Spleen (tissue), 11 donors: ENCODE data around the gene RAB33A. TPM values are rescaled to one million over a fixed set of nuclear protein-coding genes. Genes with fewer than 3 reads are reported as not detected.
A peak's percentile ranks its signal among the peaks of the same experiment; 100 is the strongest.

ENCODE experiments used
- DNase-seq: peaks from one replicate; pipeline ENCODE4 v3.0.0-alpha.2; 2020
- H3K27ac ChIP-seq, 8 donors: fragments of 200-600 bp; sonication (generic) in 7 of 8; 1 replicate in 4 of 8; 2 replicates in 4 of 8; pipeline versions ENCODE4 v1.5.0 to v1.8.0; 2016 to 2021; ENCODE audit warnings: inconsistent platforms in 4 of 8, mild to moderate bottlenecking in 4 of 8, moderate library complexity in 1 of 8
- H3K27me3 ChIP-seq, 7 donors: fragments of 200-600 bp; sonication (generic) in 6 of 7; replicated peaks in 1 of 7; 1 replicate in 4 of 7; 2 replicates in 3 of 7; pipeline versions ENCODE4 v1.5.0 to v1.8.0; 2016 to 2021; ENCODE audit warnings: inconsistent platforms in 3 of 7, mild to moderate bottlenecking in 1 of 7
- H3K36me3 ChIP-seq, 6 donors: fragments of 200-600 bp; sonication (generic) in 5 of 6; 1 replicate in 4 of 6; 2 replicates in 2 of 6; pipeline versions ENCODE4 v1.5.0 to v1.8.0; 2016 to 2021; ENCODE audit warnings: inconsistent platforms in 2 of 6
- H3K4me1 ChIP-seq, 6 donors: fragments of 200-600 bp; sonication (generic) in 5 of 6; 1 replicate in 3 of 6; 2 replicates in 3 of 6; pipeline versions ENCODE4 v1.5.0 to v1.8.0; 2016 to 2021; ENCODE audit warnings: inconsistent platforms in 3 of 6
- H3K4me3 ChIP-seq, 8 donors: fragments of 200-600 bp; sonication (generic) in 7 of 8; 1 replicate in 4 of 8; 2 replicates in 4 of 8; pipeline versions ENCODE4 v1.5.0 to v1.8.0; 2016 to 2021; ENCODE audit warnings: inconsistent platforms in 4 of 8, mild to moderate bottlenecking in 4 of 8, moderate library complexity in 2 of 8
- H3K9me3 ChIP-seq, 8 donors: fragments of 200-600 bp; sonication (generic) in 7 of 8; 1 replicate in 4 of 8; 2 replicates in 4 of 8; pipeline versions ENCODE4 v1.5.0 to v1.8.0; 2016 to 2021; ENCODE audit warnings: inconsistent platforms in 4 of 8
- CTCF ChIP-seq, 11 experiments: fragments of 200-600 bp in 7 of 11; fragments of 450-650 bp in 4 of 11; sonication (generic) in 4 of 11; IDR thresholded peaks in 8 of 11; conservative IDR thresholded peaks in 3 of 11; 1 replicate in 7 of 11; 2 replicates in 4 of 11; pipeline versions ENCODE4 v1.4.0 to v1.8.0; 2016 to 2021; ENCODE audit warnings: antibody characterized with exemption in 11 of 11, inconsistent platforms in 4 of 11, mild to moderate bottlenecking in 1 of 11
- POLR2A ChIP-seq, 3 donors: fragments of 450-650 bp; IDR thresholded peaks; one replicate each; pipeline ENCODE4 v1.5.1; 2017; ENCODE audit warnings: antibody characterized with exemption in 3 of 3, mild to moderate bottlenecking in 1 of 3
- POLR2AphosphoS5 ChIP-seq, 3 donors: sonication (generic); formaldehyde crosslinking; IDR thresholded peaks; one replicate each; pipeline ENCODE4 v1.5.1; 2017; ENCODE audit warnings: antibody characterized with exemption in 3 of 3
- WGBS, 5 donors: extraction: QIAGEN DNeasy Blood & Tissue Kit in 3 of 5; methylation state at CpG; one replicate each; pipeline versions ENCODE4 v1.1.5 to v1.1.7; 2013 to 2018; 5-methylcytosine and 5-hydroxymethylcytosine counted together
- intact Hi-C: fragments of 100-400 bp; cut with DNase I; formaldehyde crosslinking; loops from one replicate; pipeline ENCODE4 v1.15.0; 2023; ENCODE audit warnings: low total_unique reads
- polyA plus RNA-seq, 3 donors: library from polyadenylated mRNA; stranded (reverse); fragments of 200-250 nt; gene quantifications; one replicate each; pipeline ENCODE4 v1.2.1, GENCODE V29; 2013
- total RNA-seq, 7 donors: library from RNA; depleted of rRNA in 3 of 7; stranded (reverse); fragments of >200 nt in 3 of 7; fragmentation: NEBNext Ultra II Directional in 4 of 7; extraction: Animal tissue kit (Norgen Biotek cat#: 25700) in 4 of 7; gene quantifications; one replicate each; pipeline versions ENCODE4 v1.1.0 to v1.2.1, GENCODE V29; 2016 to 2021
- donor health status: healthy with polysubstance abuse.
- donor health status: DM: no; HTN: no; CAD: no; lungs with moderate emphysema.
- donor health status: DM: no; HTN: no; CAD: no.
- donor health status: Bipolar disorder and iron deficiency.
- donor health status: healthy.
- donor health status: DM: no; HTN: no; CAD: no.
- donor health status: DM: yes; HTN: yes; CAD: no.

Gene RAB33A
- total and polyA plus RNA-seq, 10 donors: 1.7 to 6.7 (median 3.7) TPM

- peak in 1 of 3 donors; percentile 3 for TF ChIP-seq POLR2A (IDR thresholded peaks at IDR 0.05)
- TF ChIP-seq POLR2AphosphoS5 (IDR thresholded peaks at IDR 0.05): peak; percentile 89 to 93 (median 92)
- TF ChIP-seq CTCF (IDR thresholded peaks at IDR 0.05 in 8 of 11, conservative IDR thresholded peaks at IDR 0.05 in 3 of 11): no peak
- no peaks in the 10 kb centered on the region for H3K27me3 ChIP-seq
- peak; percentile 96 for DNase-seq
- H3K36me3 ChIP-seq: no peaks in the 10 kb centered on the region
- H3K27ac ChIP-seq: peak within 1 kb of the TSS; percentile 75 to 93 (median 90)
- intact Hi-C loops: no loop called here
- peak within 1 kb of the TSS; percentile 14 to 74 (median 56) for H3K4me3 ChIP-seq
- no peaks in the 10 kb centered on the region for H3K9me3 ChIP-seq
- H3K4me1 ChIP-seq: peaks cover 0 to 47% (median 23%) of the 10 kb centered on the region in 6 donors
- WGBS, 5 donors: 0 to 46% (median 1%) methylated on average over 20 to 50 of the region's 50 CpGs
These were observed 5.9 kb upstream of the RAB33A start, which contains the start of gene AIFM1 for GRCh38 chrX:130165703-130166502. Gene AIFM1 (minus strand): TSS chrX:130165841. CDS start chrX:130165656, 185 bp downstream.

- Histone ChIP-seq H3K36me3 (no peaks in the 10 kb centered on the region), H3K27me3 (no peaks in the 10 kb centered on the region), H3K4me1 (peaks cover 0 to 49% (median 23%) of the 10 kb centered on the region in 6 donors), H3K27ac (peak overlapping the region; percentile 75 to 93 (median 90)), H3K4me3 (peak overlapping the region; percentile 14 to 74 (median 56)), H3K9me3 (no peaks in the 10 kb centered on the region)
- intact Hi-C loops: no loop called here
- 0 to 49% (median 3%) methylated on average over 4 of the region's 4 CpGs for WGBS, 5 donors
- TF ChIP-seq POLR2A (IDR thresholded peaks at IDR 0.05) (no peak), POLR2AphosphoS5 (IDR thresholded peaks at IDR 0.05) (no peak), CTCF (IDR thresholded peaks at IDR 0.05 in 8 of 11, conservative IDR thresholded peaks at IDR 0.05 in 3 of 11) (no peak)
- DNase-seq: no peak
These were observed 5.3 kb upstream of the RAB33A start for GRCh38 chrX:130166503-130166777.

- no peak for DNase-seq
- Histone ChIP-seq H3K4me1 (peaks cover 0 to 52% (median 23%) of the 10 kb centered on the region in 6 donors), H3K9me3 (no peaks in the 10 kb centered on the region), H3K4me3 (peak overlapping the region in 3 of 8 donors; percentile 54 to 74 (median 56)), H3K27me3 (peaks cover 0 to 4% (median 0%) of the 10 kb centered on the region in 7 donors), H3K27ac (peak overlapping the region in 4 of 8 donors; percentile 88 to 93 (median 90)), H3K36me3 (no peaks in the 10 kb centered on the region)
- intact Hi-C loops: no loop called here
- 67 to 81% (median 79%) methylated on average over 4 of the region's 4 CpGs for WGBS, 5 donors
- no peak for TF ChIP-seq POLR2AphosphoS5 (IDR thresholded peaks at IDR 0.05)
- TF ChIP-seq POLR2A (IDR thresholded peaks at IDR 0.05): no peak
- TF ChIP-seq CTCF (IDR thresholded peaks at IDR 0.05 in 8 of 11, conservative IDR thresholded peaks at IDR 0.05 in 3 of 11): no peak
These were observed 4.7 kb upstream of the RAB33A start for GRCh38 chrX:130167040-130167439.

- TF ChIP-seq POLR2AphosphoS5 (IDR thresholded peaks at IDR 0.05) (peak in 2 of 3 donors; percentile 37 to 48), POLR2A (IDR thresholded peaks at IDR 0.05) (no peak)
- peak; percentile 88 for DNase-seq
- intact Hi-C loops: no loop called here
- Histone ChIP-seq H3K27me3 (peaks cover 0 to 5% (median 0%) of the 10 kb centered on the region in 7 donors), H3K27ac (peak overlapping the region in 6 of 8 donors; percentile 48 to 82 (median 74)), H3K4me1 (peaks cover 3 to 57% (median 31%) of the 10 kb centered on the region in 6 donors), H3K36me3 (no peaks in the 10 kb centered on the region), H3K9me3 (no peaks in the 10 kb centered on the region), H3K4me3 (peak overlapping the region; percentile 48 to 82 (median 56))
- WGBS, 5 donors: 0 to 42% (median 8%) methylated on average over 14 to 36 of the region's 36 CpGs
These were observed 863 bp upstream of the RAB33A start for GRCh38 chrX:130170752-130171445.
